GM21447 (cell line): Measurements from ENCODE around the gene TRABD2B.

Experiments used
- ATAC-seq: cut with Tn5 transposase; IDR thresholded peaks from one replicate; pipeline ENCODE4 v1.9.1; 2021; ENCODE audit not compliant: unreplicated experiment

The TRABD2B gene

DNA sequence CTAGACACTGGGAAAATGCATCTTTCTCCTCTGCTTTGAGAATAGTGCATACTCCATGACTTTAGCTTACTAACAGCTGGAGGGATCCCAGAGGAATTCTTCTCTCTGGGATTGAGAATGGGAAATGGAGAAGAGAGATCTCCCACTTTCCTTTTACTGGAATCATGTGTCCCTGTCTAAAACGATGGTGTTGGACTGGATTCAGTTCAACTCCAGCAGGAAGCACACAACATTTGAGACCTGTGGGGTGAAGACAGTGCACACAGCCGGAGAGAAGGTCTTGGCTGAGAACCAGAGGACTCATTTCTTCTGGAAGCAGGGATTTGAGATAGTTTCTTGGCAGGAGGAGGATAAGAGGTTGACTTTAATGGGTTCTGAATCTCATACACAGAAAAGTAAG is 58.7 kb downstream of the TRABD2B start:
- ATAC-seq, result no peak

DNA sequence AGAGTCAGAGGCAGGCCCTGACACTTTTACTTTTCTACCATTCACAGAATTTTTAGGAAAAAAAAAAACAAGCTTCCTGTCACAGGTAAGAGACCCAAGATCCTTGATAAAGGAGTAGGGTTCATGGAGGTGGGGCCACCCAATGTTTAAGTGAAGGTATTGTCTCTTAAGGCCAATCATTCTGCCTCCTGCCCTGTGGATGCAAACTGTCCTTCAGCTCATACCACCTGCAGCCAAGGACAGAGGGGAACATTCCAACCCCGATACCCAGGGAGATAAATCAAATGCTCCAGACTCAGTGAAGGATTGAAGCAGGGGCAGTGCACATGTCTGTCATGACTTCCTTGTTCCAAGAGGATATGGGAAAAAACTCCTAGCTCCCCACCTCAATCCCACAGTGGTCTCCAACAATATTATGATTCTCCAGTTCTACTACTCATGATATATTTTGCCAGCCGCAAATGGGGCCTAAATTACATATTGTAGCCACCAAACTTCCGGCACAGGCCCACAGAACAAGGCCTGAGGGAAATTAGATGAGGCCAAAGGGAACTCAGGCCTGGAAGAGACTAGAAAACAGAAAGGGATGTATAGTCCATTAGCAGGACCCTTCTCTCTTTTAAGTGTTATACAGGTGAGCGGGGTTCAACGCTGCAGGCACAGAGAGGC is 59.5 kb downstream of the TRABD2B start:
- no peak for ATAC-seq

DNA sequence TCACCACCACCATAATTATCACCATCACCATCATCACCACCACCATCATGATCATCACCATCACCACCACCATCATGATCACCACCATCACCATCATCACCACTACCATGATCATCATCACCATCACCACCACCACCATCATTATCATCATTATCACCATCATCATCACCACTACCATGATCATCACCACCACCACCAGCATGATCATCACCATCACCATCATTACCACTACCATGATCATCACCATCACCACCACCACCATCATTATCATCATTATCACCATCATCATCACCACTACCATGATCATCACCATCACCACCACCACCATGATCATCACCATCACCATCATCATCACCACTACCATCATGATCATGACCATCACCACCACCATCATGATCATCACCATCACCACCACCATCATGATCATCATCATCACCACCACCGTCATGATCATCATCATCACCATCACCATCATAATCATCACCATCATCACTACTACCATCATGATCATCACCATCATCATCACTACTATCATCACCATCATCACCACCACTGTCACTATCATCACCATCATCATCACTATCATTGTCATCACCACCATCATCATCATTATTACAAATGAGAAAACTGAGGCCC is 60.2 kb downstream of the TRABD2B start:
- no peak for ATAC-seq

DNA sequence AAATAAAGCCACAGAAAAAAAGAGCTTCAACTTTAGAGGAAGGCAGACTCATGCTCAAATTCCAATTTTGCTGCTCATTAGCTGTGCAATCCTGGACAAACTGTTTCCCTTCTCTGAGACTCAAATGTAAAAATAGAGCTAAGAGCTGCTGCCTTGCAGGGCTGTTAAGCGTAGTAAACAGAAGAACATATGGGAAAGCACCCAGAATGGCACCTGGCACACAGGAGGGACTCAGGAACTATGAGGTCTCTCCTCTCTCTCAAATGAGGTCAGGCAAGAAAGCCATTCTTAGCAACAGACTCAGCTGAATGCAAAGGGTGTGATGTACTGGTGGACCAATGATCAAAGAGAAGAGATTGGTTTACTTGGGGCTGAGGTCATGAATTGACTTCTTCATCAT is 61.3 kb downstream of the TRABD2B start:
- ATAC-seq, result no peak

DNA sequence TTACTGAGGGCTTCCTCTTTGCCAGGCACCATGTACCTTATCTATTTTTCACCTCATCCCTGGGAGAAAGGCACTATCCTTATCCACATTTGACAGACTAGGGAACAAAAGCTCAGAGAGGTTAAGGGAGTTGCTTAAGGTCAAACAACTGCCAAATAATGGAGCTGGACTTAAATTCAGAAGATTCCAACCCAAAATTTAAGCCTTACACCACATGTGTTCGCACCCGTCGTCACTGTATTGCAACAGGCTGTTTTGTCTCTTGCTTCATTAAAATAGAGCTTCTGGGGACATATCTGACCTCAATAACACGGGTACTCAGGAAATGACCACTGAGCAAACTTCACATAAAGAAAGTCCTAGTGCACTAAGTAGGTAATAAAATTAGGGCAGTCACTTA is 62.0 kb downstream of the TRABD2B start:
- ATAC-seq, result no peak

DNA sequence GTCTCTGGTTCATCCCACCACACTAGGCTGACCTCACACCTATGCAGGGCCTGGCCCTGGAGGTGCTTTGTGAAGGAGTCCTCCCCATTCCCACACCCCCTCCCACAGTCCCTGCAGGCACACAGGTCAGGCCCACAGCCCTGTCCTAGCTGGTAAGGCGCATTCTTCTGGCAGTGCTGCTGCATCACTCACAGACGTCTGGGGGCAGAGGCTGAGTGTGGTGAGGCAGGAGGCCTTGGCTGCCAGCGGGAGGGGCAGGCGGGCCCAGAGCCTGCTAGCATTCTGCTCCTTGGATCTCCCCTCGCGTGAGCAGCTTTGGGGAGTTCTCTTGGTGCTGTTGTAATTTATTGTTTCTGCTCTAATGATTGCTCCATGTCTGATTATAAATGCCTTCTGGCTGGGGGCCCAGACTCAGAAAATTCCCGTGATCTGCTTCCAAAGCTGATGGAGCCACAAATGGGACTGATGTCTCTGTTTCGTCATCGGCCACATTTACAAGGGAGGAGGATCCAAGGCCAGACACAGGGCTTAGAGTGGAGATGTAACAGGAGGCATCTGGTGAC is 62.9 kb downstream of the TRABD2B start:
- ATAC-seq, result no peak

DNA sequence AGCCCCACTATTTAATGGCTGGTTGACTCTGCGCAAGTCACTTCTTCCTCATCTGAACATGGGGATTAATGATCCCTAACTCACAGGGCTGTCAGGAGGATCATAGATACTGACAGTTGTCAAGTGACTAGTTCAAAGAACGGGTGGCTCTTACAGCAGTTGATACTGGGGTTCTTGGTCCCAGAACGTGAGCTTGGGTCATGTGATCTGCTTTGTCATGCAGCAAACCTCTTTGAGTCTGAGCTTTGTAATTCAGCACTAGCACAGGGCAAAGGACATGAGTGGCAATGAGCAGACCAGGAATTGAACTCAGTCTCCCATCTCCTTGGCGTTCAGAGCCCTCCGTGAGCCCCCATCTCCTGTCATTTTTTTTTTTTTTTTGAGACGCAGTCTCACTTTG is 64.4 kb downstream of the TRABD2B start:
- ATAC-seq, result no peak

DNA sequence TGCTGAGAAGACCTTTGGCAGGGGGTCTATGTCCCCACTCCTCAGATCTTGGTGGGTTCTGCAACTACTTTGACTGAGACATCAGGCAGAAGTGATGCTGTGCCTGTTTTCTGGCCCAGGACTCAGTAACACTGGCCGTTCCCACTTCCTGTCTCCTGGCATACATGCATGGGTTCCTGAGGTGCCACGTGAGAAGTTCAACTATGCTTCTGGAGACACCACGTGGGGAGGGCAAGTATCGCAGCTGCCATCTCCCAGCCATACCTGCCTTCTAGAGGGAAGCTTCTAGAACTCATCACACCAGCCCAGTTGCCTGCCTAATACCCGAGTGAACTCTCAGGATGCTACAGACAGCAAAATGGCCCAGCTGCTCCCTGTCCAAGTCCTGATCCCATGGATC is 65.8 kb downstream of the TRABD2B start:
- no peak for ATAC-seq

DNA sequence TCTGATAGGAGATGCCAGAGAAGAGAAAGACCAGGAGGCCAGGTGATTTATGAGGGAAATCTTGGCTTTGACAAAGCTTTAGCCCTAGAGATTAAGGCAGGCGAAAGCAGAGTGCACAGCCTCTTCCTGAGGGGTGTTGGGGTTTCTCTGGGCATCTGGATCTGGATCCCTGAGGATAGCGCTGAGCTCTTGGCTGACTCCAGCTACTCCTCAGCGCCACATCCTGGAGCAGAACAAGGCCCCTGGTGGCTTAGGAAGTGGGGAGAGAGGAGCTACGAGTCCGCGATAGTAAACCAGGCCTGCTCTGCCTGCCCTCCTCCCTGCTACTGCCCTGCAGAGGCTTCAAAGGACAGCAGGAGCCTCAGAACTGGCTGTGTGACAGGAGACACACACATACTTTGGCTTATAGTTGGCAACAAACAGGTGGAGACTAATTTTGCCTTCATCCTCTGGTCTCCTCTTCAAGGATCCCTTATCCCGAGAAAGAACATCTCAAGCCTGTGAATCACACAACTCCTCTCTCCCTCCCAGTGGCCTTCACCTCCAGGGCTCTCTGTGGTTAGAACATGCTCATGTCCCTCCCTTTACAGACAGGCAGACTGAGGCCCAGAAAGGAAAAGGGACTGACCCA is 66.9 kb downstream of the TRABD2B start:
- no peak for ATAC-seq

DNA sequence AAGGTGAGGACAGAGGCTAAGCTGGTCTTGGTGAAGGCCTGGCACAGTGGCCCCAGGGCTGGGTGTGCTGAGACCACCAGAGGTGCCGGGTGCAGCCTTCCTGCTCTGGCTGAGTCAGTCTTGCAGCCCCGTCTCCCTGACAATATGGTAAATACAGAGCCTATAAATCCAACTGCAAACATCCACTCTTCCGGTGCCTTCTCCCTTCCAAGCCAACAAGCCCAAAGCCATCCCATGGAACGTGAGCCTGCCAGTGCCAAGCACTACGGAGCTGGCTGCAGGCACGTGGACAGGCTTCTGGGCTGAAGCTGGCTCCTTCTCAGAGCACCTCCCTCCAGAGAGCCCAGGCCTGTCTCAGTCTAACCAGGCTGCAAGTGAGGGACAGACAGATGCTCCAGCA is 70.0 kb downstream of the TRABD2B start:
- ATAC-seq, result no peak

DNA sequence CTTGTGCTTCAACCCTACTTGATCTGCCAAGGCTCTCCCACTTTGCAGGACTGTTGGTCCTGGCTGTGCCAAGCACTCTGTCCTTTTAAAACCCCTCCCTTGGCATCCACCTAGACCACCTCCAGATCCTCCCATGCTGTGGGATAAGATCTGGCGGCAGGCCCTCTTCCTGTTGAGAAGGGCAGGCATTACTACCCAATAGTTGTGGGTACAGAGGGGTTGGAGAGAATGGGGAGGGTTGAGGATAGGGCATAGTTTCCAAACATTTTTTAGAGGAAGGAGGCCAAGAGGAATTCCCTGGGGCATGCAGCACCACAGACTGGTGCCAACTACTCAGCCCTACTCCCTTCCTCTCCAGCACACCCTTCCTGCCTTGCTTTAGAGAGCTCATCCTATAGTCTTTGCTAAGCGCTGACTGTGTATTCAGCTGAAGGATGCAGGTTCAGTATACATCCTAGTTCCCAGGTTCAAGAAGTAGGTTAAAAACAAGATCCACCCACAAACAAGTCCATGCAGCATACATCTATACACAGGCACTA is 70.7 kb downstream of the TRABD2B start:
- no peak for ATAC-seq

DNA sequence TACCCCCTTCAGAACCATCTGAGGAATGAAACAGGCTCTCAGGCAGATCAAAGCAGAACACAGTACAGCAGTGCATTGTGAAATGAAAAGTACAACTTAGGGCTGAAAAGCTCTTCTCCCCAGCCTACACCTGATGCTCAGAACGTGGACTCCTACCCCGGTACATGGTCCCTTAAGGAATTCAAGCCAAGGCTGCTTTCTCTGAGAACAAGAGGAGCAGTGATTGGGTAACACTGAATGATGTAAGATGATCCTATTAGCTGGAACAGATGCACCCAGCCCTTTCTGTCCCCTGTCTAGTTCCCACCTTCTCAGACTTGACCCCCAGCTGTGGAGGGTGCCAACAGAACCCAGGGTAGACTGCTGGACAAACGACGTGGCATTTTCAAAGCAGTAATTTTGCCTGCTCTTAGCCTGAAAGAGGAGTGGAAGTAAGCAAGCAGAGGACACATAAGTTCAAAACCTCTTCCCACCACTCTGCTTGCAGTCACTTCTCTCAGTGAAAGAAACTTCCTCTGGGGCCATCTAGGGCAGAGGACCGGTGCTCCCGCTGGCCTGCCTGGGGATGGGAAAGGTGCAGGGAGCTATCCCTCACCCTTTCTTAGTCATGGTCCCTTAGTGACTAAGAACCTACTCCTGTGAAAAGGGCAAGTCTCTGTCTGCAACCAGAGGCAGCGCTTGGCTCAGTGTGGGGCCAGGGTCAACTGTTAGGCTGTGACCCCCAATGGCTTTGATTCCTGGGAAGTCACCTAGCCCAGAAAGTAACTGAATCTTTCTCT is 72.7 kb downstream of the TRABD2B start:
- no peak for ATAC-seq

DNA sequence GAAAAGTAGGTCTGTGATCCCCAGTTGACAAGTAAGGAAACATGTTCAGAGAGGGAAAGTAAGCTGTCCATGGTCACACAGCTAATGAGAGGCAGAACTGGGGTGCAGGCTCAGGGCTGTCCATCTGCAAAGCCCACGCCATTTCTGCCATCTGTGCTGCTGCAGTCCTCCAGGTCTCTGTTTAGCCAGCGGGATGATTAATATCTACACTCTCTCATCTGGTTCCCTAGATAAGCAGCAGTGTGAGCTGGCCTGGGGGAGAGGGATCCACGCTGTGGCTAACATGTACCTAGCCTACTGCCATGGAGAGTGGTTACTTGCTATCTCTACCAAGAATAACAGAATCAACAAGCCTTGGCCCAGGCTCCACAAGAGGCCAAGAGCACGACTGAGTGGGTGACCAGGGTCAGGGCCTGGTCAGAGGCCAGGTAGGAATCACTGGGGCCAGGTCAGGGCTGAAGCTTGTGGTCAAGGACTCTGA is 75.2 kb downstream of the TRABD2B start:
- ATAC-seq, result no peak

DNA sequence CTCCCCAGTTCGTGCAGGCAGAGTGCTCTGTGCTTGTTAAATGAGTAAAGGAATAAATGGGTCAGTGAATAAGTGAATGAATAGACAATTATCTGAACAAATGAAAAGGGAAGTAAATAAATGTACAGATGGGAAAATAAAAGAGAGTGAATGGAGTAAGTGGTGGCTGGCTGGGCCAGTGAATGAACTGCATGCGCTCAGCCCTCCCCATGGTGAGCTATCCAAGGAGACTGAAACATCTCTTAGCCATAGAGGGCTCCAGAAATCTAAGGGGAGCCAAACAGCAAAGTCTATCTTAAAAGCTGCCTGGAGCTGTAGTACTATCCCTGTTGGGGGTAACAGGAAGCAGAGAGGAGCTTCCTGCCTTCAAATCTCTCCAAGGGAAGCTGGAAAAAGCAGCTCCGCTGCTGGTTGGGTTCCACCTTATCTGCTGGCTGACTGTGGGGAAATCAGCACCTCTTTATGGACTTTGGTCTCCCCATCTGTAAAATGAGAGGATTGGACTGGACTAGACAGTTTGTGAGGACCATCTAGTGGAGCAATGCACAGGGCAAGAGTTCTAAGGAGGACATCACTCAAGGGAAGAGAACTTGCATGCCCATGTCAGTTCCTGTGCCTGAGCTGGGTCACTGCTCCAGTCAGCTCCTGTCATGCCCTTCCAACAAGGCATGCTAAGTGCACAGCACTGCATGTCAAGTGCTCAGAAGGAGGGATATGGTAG is 77.9 kb downstream of the TRABD2B start:
- no peak for ATAC-seq

DNA sequence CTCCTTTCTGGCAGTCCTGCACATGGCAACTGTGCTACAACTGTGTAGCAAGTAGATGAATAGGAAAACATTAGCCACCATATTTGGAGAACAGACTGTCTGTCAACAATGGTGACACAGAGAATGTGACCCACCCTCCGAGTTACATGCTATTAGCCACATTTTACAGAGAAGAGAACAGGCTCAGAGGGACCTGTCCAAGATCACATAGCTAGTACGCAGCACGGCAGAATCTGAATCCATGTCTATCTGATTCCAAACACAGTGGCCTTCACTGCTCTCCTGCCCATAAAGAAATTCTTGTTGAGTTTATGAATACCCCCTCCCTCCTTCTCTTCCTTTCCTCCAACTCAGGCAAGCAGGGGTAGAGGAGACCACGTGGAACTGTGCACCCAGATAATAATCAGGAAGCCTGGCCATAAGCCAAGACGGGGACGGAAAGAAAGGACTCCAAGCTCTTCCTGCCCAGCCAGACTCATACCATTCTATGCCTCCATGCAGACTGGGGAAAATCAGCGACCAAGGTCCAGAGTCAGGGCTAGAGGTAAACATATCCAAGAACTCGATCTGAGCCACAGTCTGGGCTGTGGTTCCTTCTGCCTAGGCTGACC is 78.8 kb downstream of the TRABD2B start:
- ATAC-seq, result no peak

DNA sequence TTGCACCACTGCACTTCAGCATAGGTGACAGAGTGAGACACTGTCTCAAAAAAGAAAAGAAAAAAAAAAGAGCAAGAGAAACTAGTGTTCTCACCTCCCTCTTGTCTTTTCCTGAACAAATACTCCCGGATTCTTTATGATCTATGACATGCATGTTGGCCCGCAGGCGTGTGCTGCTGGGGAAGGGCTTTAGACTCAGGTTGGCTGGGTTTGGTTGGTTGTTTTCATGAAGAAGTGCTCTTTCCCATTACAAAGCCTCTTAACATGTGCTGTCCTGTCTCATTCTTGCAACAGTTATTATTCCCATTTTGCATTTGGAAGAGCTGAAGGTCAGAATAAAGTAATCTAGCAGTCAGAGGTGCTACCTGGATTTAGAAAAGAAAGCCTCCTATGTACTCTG is 79.5 kb downstream of the TRABD2B start:
- ATAC-seq, result no peak

DNA sequence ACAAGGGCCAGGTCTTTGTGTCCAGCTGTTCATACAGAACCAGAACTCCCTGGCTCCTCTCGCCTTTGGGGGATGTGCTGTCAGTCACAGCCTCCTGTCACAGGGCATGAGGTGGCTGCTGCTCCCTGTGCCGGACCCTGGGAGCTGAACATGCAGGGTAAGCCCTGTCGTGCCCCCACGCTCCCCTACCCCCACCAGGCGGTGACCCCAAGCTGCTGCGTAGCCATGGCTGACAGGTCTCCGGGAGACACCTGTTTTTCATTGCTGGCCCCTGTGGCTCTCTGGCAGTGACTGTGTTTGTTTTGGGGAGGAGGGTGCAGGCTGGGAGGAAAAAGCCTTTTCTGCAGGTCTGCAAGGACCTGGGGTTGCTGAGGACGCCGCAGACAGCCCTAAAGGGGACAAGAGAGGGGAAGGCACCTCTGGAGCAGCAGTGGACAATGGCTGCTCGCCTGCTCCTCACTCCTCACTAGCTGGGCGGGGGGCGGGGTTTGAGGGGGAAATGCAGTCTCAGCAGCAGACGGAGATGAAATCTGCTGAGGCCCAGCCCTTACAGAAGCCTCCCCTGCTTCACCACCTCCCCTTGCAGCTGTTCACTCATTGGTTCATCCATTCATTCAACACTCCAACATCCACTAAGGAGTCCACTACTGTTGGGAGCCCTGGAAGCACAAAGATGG is 81.4 kb downstream of the TRABD2B start:
- no peak for ATAC-seq

DNA sequence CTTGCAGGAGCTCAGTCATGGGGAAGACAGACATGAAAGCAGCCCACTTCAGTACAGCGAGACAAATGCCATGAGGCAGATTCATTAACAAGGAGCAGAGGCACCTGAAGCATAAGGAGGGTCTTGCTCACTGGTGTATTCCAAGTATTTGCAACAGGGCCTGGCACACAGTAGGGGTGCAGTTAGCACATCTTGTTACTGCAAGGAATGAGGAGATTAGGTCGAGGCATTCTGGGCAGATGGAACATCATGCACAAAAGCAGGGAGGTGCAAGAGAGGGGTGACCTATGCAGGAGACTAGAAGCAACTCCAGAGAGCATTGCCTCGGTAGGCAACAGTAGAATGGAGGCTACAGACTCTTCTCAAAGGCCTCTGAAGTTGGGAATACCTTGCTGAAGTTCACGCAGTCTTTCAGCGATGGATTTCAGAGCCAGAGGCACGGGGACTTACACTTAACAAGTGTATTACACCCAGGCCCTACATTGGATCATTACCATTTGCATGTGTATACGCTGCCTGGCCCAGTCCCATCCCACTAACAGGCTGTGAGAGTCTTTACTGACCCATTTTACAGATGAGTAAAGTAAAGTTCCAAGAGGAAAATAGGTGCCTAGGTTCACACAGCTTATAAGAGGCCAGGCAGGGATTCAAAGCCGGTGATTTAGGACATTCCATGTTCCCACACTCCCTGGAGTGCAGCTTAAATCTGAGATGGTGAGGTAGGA is 82.1 kb downstream of the TRABD2B start:
- no peak for ATAC-seq
